Mucosa of descending colon (tissue), 3 donors: ENCODE measurements around the gene SLC37A1. TPM values are rescaled to one million over a fixed set of nuclear protein-coding genes. Genes with fewer than 3 reads are reported as not detected.

Experiments used
- ATAC-seq: fragments of 200-7000 bp; cut with Tn5 transposase; one replicate; pipeline ENCODE4 v1.9.1; 2020; ENCODE audit warnings: mild to moderate bottlenecking, moderate library complexity
- DNase-seq, 3 donors: peaks; one replicate each; pipeline ENCODE4 v3.0.0-alpha.2; 2020
- H3K36me3 ChIP-seq: fragments of 200-600 bp; one replicate; pipeline ENCODE4 v1.8.0; 2021; ENCODE audit warnings: low read depth, mild to moderate bottlenecking
- H3K4me1 ChIP-seq: fragments of 200-600 bp; one replicate; pipeline ENCODE4 v1.8.0; 2021; ENCODE audit warnings: low read depth, mild to moderate bottlenecking
- H3K4me3 ChIP-seq: fragments of 200-600 bp; one replicate; pipeline ENCODE4 v1.8.0; 2021; ENCODE audit warnings: mild to moderate bottlenecking
- H3K9me3 ChIP-seq: fragments of 200-600 bp; one replicate; pipeline ENCODE4 v1.8.0; 2021; ENCODE audit warnings: mild to moderate bottlenecking
- intact Hi-C, 2 donors: fragments of 100-400 bp; cut with DNase I in 1 of 2; cut with micrococcal nuclease in 1 of 2; formaldehyde crosslinking; loops; one replicate each; pipeline versions ENCODE4 v1.11.0 to v1.11.1; 2022; cut with DNase I, micrococcal nuclease
- total RNA-seq, 3 donors: library from RNA; stranded (reverse); fragmentation: NEBNext Ultra II Directional in 2 of 3; extraction: Animal tissue kit (Norgen Biotek cat#: 25700) in 2 of 3; gene quantifications; one replicate each; pipeline versions ENCODE4 v1.2.1 to v1.2.4, GENCODE V29; 2021 to 2023
- TF ChIP-seq, protein P1 (sequence below): fragments of 200-600 bp; IDR thresholded peaks from one replicate; pipeline ENCODE4 v1.8.0; 2022; ENCODE audit warnings: antibody characterized with exemption, mild to moderate bottlenecking
- donor health status: DM: no; HTN: no; CAD: no; lungs with moderate emphysema.
- donor health status: DM: no; HTN: no; CAD: no.
- donor health status: DM: no; HTN: yes; CAD: no.

SLC37A1 gene
- total RNA-seq, 3 donors from 2014 or later, result 52.3 to 179 (median 92.3) TPM

- DNase-seq (no peak), ATAC-seq (no peak)
- intact Hi-C loops, result no loop called here
- TF ChIP-seq, protein P1, sequence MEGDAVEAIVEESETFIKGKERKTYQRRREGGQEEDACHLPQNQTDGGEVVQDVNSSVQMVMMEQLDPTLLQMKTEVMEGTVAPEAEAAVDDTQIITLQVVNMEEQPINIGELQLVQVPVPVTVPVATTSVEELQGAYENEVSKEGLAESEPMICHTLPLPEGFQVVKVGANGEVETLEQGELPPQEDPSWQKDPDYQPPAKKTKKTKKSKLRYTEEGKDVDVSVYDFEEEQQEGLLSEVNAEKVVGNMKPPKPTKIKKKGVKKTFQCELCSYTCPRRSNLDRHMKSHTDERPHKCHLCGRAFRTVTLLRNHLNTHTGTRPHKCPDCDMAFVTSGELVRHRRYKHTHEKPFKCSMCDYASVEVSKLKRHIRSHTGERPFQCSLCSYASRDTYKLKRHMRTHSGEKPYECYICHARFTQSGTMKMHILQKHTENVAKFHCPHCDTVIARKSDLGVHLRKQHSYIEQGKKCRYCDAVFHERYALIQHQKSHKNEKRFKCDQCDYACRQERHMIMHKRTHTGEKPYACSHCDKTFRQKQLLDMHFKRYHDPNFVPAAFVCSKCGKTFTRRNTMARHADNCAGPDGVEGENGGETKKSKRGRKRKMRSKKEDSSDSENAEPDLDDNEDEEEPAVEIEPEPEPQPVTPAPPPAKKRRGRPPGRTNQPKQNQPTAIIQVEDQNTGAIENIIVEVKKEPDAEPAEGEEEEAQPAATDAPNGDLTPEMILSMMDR, result no peak
- Histone ChIP-seq H3K9me3 (no peaks in the 10 kb centered on the region), H3K36me3 (no peaks in the 10 kb centered on the region), H3K4me1 (no peaks in the 10 kb centered on the region), H3K4me3 (no peak overlapping the region)
Measured at GRCh38 chr21:42582787-42583476, 69.3 kb downstream of the SLC37A1 start.

DNA sequence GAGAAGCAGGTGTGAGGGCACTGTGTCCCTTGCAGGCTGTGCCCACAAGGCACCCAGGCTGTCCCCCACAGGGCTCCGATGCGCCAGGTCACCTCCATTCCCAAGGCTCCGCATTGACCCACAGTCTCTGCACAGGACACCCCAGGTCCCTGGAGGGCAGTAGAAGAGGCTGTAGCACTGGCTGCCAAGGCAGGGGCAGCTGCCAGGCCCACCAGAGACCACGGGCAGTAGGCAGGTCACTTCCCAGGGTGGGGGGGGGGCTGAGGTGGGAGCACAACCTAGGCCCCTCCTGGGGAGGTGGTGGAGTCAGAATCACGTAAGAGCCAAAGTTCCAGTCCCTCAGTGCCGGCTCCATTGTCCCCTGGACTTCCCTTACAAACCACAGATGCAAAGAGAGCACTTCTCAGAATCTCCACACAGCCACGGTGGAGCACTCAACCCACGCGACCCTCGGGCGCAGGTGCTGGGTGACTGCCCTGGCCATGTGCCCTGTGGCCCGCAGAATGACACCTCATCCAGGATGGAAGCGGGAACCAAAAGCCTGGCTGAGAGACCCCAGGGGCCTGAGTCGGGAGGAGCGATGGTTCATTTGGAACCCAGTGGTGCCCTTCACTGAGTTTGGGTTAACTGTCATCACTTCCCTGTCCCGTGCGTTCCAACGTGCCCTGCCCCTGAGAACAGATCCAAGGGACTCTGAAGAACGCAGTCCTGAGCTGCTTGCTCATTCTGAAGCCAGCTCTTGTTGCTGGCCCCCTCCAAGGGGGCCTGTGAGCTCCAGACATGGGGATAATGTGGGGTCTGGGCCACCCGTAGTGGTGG is 70.0 kb downstream of the SLC37A1 start:
- intact Hi-C loops, result no loop called here
- Histone ChIP-seq H3K9me3 (no peaks in the 10 kb centered on the region), H3K4me3 (no peak overlapping the region), H3K36me3 (no peaks in the 10 kb centered on the region), H3K4me1 (no peaks in the 10 kb centered on the region)
- ATAC-seq (peak; percentile 18), DNase-seq (no peak)
- TF ChIP-seq, protein P1, result no peak

DNA sequence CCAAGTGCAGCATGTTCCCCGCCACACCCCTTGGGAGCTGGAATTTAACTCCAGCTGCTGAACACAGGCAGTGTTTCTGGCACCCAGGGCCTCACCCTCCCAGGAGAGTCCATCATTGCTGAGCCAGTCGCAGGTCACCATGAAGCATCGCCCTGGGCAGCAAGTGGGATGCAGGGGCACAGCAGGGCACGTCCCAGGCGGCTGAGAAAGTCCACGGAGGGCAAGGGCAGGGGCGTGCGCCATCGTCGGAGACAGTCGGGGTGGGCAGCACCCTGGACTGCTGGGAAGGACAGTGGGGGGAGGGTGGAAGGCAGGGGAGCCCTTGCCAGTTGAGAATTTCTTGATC is 70.6 kb downstream of the SLC37A1 start:
- H3K9me3 ChIP-seq, result no peaks in the 10 kb centered on the region
- intact Hi-C loops, result no loop called here
- no peak overlapping the region for H3K4me3 ChIP-seq
- DNase-seq, result no peak
- TF ChIP-seq, protein P1, result no peak
- H3K4me1 ChIP-seq, result no peaks in the 10 kb centered on the region
- no peaks in the 10 kb centered on the region for H3K36me3 ChIP-seq
- peak; percentile 7 for ATAC-seq

DNA sequence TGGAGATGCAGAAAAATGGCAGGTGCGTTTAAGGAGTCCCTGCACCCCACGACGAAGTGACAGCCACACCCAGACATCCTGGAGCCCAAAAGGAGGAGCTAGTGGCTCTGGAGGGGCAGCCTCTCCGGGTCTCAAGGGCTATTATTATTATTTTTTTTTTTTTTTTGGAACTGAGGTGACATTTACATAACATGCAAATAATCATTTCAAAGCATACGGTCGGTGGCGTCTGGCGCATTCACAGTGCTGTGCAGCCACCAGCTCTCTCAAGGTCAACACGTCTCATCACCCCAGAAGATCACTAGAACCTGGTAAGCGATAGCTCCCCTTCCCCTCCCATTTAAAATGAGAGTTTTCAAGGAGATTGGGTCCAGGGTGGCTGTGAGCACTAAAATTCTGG is 72.2 kb downstream of the SLC37A1 start:
- TF ChIP-seq, protein P1, result no peak
- ATAC-seq (no peak), DNase-seq (no peak)
- H3K4me1 ChIP-seq, result no peaks in the 10 kb centered on the region
- no peaks in the 10 kb centered on the region for H3K36me3 ChIP-seq
- intact Hi-C loops, result no loop called here
- H3K9me3 ChIP-seq, result no peaks in the 10 kb centered on the region
- H3K4me3 ChIP-seq, result no peak overlapping the region

DNA sequence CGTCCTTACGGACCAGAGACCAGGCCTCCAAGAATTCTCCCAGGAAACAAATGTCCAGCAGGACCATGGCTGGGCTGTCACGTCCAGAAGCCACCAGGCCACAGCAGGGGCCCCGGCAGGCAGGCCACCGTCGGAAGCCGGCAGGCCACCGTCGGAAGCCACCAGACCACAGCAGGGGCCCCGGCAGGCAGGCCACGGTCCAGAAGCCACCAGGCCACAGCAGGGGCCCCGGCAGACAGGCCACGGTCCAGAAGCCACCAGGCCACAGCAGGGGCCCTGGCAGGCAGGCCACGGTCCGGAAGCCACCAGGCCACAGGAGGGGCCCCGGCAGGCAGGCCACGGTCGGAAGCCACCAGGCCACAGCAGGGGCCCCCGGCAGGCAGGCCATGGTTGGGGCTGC is 72.8 kb downstream of the SLC37A1 start:
- Histone ChIP-seq H3K9me3 (no peaks in the 10 kb centered on the region), H3K36me3 (no peaks in the 10 kb centered on the region), H3K4me1 (no peaks in the 10 kb centered on the region), H3K4me3 (no peak overlapping the region)
- no peak for ATAC-seq
- DNase-seq, result no peak
- intact Hi-C loops, result no loop called here
- TF ChIP-seq, protein P1, result no peak
